Stimulated activated CD8-positive, alpha-beta memory T cell treated with anti-CD3 and anti-CD28 coated beads, Interleukin-7, amount 100 ng/mL, for 1 hour (primary cell): ENCODE measurements around the gene MTX2.

Experiments used
- DNase-seq, 2 donors: peaks; one replicate each; pipeline ENCODE4 v3.0.0-alpha.2; 2020; ENCODE audit warnings: low read depth in 2 of 2

MTX2 gene

DNA sequence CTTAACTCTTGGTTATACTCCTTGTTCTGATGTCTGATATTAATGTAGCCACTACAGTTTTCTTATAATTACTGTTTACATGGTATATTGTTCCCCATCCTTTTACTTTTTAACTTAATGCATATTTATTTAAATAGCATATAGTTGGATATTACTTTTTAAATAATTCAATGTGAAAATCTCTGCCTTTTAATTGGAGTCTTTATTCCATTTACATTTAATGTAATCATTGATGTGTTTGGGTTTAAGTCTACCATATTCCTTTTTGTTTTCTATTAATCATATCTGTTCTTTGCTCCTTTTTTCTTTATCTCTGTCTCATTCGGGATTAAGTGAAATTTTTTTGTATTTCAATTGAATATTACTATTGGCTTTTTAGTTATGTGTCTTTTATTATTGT lies 109.1 kb downstream of the MTX2 start:
- no peak for DNase-seq

DNA sequence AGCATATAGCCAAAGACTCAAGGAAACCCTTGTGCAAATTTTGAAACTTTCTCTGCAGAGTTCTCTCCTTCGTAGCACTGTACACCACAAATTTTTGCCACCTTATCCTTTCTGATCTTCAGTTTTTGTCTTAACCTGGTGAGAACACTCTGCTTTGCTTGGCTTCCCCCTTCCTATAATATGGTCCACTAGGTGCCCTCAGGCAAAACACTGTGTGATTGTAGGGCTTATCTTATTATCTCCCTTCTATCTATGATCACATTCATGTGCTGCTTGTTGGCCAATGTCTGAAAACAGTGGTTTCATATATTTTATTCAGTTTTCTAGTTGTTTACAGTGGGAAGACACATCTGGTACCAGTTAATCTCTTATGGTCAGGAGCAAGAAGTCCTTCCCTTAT lies 111.1 kb downstream of the MTX2 start:
- DNase-seq: no peak

DNA sequence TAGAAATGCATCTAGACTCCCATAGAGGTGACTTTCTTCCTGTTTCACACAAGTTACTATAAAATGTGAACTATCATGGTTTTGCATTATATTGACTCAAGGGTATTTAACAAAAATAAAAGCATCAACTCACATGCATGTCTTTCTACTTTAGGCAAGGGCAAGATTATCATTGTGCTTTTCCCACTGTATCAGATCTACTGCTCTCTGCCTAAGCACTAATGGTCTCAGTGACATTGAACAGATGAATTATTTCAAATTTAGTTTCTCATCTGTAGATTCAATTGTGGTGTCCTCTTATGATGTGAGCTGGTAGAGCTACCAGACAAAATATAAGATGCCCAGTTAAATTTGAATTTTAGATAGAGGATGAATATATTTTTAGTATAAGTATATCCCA lies 113.9 kb downstream of the MTX2 start:
- no peak for DNase-seq

DNA sequence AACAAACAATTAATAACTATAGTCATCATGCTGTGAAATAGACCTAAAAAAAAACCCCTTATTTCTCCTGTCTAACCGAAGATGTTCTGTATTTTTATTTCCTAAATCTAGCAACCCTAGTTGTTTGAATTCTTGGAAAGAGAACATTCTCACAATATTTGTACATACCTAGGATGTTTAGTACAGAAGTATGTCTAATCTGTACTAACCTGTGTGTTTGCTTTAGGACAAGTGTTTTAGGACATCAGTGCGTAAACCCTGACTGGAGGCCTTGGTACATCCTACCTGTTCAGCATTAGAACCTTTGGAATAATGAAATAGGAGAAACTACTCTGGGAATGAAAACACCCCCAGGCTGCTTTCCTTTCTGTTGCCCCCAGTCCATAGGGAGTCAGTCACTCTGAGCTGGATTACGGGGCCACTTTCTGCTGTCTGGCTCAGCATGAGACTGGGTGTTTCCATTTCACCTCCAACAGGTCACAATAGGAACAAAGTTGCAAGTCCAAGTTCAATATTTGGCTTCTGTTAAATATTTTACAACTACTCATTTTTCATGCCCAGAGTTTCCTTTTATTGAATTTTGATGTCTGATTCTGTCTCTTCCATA lies 114.7 kb downstream of the MTX2 start:
- no peak for DNase-seq

DNA sequence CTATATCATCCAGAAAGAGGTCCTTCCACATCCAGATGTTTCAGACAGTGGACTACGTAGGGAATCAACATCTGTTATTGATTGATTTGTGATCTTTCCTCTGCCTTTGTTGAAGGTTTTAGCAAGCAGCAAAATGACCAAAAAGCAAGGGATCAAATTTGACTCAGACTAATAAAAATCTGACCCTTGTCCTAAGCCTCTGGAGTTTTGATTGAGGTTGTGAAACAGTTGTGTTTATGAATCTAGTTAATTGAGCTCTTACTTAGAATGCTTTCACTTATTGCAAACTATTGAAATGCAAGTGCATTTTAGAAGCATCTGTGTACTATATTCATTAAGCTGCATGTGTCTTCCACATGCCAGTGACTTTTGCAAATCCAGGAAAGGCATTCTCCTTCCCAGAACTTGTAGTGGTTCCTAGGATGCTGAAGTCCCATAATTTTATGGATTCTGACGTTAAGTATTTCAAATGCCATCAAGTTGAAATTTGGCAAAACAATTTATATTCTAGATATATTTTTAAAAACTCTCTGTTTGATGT lies 116.0 kb downstream of the MTX2 start:
- DNase-seq: no peak

DNA sequence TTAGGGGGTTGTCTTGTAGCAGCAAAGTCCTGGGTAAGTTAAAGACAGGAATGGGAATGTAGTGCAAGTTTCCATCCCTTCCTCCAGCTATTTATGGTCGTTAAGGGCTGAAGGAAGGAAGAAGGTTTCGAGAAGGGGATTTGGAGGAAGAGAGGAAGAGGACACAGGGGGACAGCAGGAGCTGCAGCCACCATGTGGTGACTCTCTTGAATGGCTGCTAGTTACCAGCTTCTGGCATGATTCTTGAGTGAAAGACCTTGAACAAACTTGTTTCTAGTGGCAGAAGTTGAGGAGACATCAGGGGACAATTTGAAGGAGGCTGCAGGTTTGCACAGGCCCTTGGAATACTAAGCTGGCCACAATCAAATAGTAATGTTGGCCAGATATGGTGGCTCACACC lies 116.6 kb downstream of the MTX2 start:
- DNase-seq: no peak
